GM19463 (cell line): ENCODE measurements around the gene C17orf58.
"Not testable (repeated sequence)": the region's sequence is repeated elsewhere in the genome, so short reads cannot be mapped to it uniquely, and the experiment has no call there.

Experiments used
- ATAC-seq: cut with Tn5 transposase; IDR thresholded peaks from one replicate; pipeline ENCODE4 v1.9.1; 2021; ENCODE audit warnings: mild to moderate bottlenecking, moderate library complexity; ENCODE audit not compliant: unreplicated experiment

Gene C17orf58

DNA sequence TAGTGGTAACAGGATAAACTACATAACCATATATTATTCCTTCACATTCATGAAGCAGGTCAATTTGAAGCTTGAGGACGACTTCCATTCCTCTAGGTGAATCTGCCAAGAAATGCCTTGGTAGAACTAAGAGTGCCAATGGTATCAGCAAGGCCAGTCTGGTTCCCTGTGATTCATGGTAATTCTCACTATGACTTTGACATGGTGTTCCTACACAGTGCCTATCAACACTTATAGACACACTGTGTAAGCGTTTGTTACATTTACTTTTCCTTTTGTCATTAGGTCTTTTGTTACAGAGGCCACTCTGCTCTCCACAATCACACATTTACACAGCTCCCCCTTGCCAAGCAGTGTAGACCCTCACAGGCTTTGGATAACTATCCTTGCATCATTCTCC lies 34.1 kb downstream of the C17orf58 start:
- not testable (repeated sequence) for ATAC-seq

DNA sequence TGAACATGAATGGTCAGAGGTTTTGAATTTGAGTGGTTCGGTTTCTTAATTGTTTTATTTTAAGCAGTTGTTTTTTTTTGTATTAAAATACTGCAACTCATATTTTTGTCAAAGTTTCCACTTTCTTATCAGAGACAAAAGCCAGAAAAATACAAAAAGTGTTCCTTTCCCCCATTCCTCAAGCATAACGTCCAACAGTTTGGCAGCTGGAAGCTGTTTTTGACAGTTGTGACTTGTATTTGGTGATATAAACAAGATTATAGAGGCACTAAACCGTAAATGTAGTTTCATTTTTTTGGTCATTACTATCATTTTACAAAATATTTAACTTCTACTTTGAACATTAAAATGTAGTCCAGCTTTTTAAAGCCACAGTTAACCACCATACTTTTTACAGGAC lies 36.0 kb downstream of the C17orf58 start:
- ATAC-seq: not testable (repeated sequence)

DNA sequence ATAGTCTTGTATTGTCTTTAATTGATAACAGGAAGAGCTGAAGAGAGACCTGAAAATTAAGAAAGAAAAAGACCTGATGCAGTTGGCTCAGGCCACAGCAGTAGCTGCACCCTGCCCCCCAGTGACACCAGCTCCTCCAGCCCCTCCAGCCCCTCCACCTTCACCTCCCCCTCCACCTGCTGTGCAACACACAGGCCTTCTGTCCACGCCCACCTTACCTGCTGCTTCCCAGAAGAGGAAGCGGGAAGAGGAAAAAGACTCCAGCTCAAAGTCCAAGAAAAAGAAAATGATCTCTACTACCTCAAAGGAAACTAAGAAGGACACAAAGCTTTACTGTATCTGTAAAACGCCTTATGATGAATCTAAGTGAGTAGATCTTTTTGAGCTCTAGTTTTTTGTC lies 36.8 kb downstream of the C17orf58 start:
- no peak for ATAC-seq

DNA sequence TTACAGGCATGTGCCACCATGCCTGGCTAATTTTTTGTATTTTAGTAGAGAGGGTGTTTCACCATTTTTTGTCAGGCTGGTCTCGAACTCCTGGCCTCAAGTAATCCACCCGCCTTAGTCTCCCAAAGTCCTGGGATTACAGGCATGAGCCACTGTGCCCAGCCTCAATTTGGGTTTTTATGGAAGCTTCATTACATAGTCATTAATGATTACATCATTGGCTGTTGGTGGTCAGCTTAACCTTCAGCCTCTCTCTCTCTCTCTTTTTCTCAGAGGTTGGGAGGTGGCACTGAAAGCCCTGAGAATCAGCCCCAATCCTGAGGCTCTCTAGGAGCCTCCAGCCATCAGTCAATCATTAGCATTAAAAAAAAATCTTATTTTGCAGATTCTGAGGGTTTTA lies 45.3 kb downstream of the C17orf58 start:
- ATAC-seq: no peak

DNA sequence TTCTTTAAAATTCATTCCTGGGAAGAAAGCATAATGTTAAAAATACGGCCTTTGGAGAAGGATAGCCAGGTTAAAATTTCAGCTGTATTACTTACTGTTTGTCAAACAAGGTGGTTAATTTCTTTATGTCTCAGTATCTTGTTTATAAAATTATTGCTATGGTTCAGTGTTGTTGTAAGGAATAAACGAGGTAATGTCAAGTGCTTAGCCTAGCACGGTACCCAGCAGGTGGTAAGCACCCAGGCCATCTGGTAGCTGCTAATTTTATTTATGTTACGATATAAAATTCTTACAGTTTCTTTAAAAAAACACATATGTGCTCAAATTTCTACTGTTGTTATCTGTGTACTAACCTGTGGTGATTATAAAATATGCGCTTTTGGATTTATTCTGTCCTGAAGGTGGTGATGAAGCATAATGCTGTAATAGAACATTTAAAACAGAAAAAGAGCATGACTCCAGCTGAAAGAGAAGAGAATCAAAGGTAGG lies 48.9 kb downstream of the C17orf58 start:
- ATAC-seq: no peak

DNA sequence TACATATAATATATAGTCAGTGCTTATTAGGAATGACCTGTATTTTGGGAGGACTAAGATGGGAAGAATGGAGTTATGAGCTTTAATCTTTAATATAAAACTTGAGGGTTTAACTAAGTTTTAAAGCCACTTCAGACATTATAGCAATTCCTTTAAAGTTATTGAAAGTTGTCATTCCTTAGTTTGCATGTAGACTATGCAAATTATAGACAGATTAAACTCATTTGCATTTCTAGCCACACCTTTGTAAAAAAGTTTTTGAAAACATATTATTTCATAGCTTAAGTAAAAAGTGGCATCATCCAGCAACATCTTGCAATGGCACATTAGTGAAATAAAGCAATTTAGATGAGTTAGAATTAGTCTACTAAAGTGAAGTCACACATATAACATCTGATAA lies 49.8 kb downstream of the C17orf58 start:
- no peak for ATAC-seq

DNA sequence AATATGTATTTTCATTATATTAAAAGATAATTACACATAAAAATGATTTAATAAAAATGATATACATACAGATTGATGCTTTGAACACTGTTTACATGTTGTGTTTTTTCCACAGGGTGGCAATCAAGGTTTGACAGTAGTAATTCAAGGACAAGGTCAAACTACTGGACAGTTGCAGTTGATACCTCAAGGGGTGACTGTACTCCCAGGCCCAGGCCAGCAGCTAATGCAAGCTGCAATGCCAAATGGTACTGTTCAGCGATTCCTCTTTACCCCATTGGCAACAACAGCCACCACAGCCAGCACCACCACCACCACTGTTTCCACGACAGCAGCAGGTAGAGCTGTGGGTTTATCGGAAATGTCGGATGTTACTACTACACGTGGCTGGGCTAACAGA lies 52.2 kb downstream of the C17orf58 start:
- no peak for ATAC-seq

DNA sequence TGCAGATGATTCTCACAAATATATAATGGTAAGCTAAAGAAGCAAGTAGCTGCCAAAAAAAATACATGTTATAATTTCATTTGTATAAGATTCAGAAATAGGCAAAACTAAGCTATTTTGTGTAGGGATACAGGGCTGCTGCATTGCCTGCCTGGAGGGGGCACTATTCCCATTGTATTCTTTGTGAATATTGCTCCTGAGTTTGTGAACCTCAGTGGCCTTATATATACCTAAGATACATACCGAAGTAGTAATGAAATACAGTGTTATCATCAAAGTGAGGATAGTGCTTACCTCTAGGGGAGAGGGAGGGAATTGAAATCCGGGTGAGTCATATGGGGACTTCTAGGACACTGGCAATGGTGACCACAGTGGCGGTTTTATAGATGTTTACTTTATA lies 53.5 kb downstream of the C17orf58 start:
- ATAC-seq: no peak
